Measurements from ENCODE around the gene ORM1.
"Not testable (repeated sequence)": the region's sequence is repeated elsewhere in the genome, so short reads cannot be mapped to it uniquely, and the experiment has no call there.

The ORM1 gene

GRCh38 chr9:114322831-114323531 lies at the start of gene ORM1:
Gene ORM1, plus strand, starts transcription at chr9:114323098. Its CDS starts 36 bp downstream, at chr9:114323134.
- not testable (repeated sequence) for H3K27me3 ChIP-seq (ENCODE audit: control insufficient read depth, insufficient read depth, low read length); H3K4me1 ChIP-seq (ENCODE audit: control insufficient read depth, insufficient read depth, low read length); H3K27ac ChIP-seq (ENCODE audit: low read length); H3K9me3 ChIP-seq (ENCODE audit: control insufficient read depth, insufficient read depth, low read length); H3K4me3 ChIP-seq (ENCODE audit: low read length); H3K36me3 ChIP-seq (ENCODE audit: control insufficient read depth, insufficient read depth, low read length); DNase-seq (ENCODE audit: low read depth, low spot score)
- WGBS (ENCODE audit: insufficient coverage, insufficient read length): no CpG with 5 or more reads among the region's 15 CpGs

GRCh38 chr9:114273461-114273881 lies 49.4 kb upstream of the ORM1 start:
- no peaks in the 10 kb centered on the region for H3K36me3 ChIP-seq (ENCODE audit: control insufficient read depth, insufficient read depth, low read length)
- no peaks in the 10 kb centered on the region for H3K9me3 ChIP-seq (ENCODE audit: control insufficient read depth, insufficient read depth, low read length)
- DNase-seq (ENCODE audit: low read depth, low spot score): no peak
- H3K4me3 ChIP-seq (ENCODE audit: low read length): no peak overlapping the region
- no peak overlapping the region for H3K27ac ChIP-seq (ENCODE audit: low read length)
- WGBS (ENCODE audit: insufficient coverage, insufficient read length): no CpG with 5 or more reads among the region's 7 CpGs
- no peaks in the 10 kb centered on the region for H3K27me3 ChIP-seq (ENCODE audit: control insufficient read depth, insufficient read depth, low read length)
- no peaks in the 10 kb centered on the region for H3K4me1 ChIP-seq (ENCODE audit: control insufficient read depth, insufficient read depth, low read length)

GRCh38 chr9:114274217-114274616 lies 48.7 kb upstream of the ORM1 start:
- no peak for DNase-seq (ENCODE audit: low read depth, low spot score)
- no peaks in the 10 kb centered on the region for H3K36me3 ChIP-seq (ENCODE audit: control insufficient read depth, insufficient read depth, low read length)
- no peaks in the 10 kb centered on the region for H3K4me1 ChIP-seq (ENCODE audit: control insufficient read depth, insufficient read depth, low read length)
- H3K9me3 ChIP-seq (ENCODE audit: control insufficient read depth, insufficient read depth, low read length): no peaks in the 10 kb centered on the region
- H3K4me3 ChIP-seq (ENCODE audit: low read length): no peak overlapping the region
- no peaks in the 10 kb centered on the region for H3K27me3 ChIP-seq (ENCODE audit: control insufficient read depth, insufficient read depth, low read length)
- no peak overlapping the region for H3K27ac ChIP-seq (ENCODE audit: low read length)
- WGBS (ENCODE audit: insufficient coverage, insufficient read length): no CpG with 5 or more reads among the region's 5 CpGs

- no peak overlapping the region for H3K27ac ChIP-seq (ENCODE audit: low read length)
- no peaks in the 10 kb centered on the region for H3K27me3 ChIP-seq (ENCODE audit: control insufficient read depth, insufficient read depth, low read length)
- no CpG with 5 or more reads among the region's 15 CpGs for WGBS (ENCODE audit: insufficient coverage, insufficient read length)
- H3K9me3 ChIP-seq (ENCODE audit: control insufficient read depth, insufficient read depth, low read length): no peaks in the 10 kb centered on the region
- DNase-seq (ENCODE audit: low read depth, low spot score): no peak
- no peaks in the 10 kb centered on the region for H3K4me1 ChIP-seq (ENCODE audit: control insufficient read depth, insufficient read depth, low read length)
- H3K4me3 ChIP-seq (ENCODE audit: low read length): no peak overlapping the region
- no peaks in the 10 kb centered on the region for H3K36me3 ChIP-seq (ENCODE audit: control insufficient read depth, insufficient read depth, low read length)
Observed at GRCh38 chr9:114275246-114276004, 47.5 kb upstream of the ORM1 start.

- no CpG with 5 or more reads among the region's 18 CpGs for WGBS (ENCODE audit: insufficient coverage, insufficient read length)
- Histone ChIP-seq H3K36me3 (ENCODE audit: control insufficient read depth, insufficient read depth, low read length) (no peaks in the 10 kb centered on the region), H3K27me3 (ENCODE audit: control insufficient read depth, insufficient read depth, low read length) (no peaks in the 10 kb centered on the region), H3K4me3 (ENCODE audit: low read length) (no peak overlapping the region), H3K9me3 (ENCODE audit: control insufficient read depth, insufficient read depth, low read length) (no peaks in the 10 kb centered on the region), H3K27ac (ENCODE audit: low read length) (no peak overlapping the region), H3K4me1 (ENCODE audit: control insufficient read depth, insufficient read depth, low read length) (no peaks in the 10 kb centered on the region)
- no peak for DNase-seq (ENCODE audit: low read depth, low spot score)
Observed at GRCh38 chr9:114276908-114277821, 45.7 kb upstream of the ORM1 start.

- H3K4me1 ChIP-seq (ENCODE audit: control insufficient read depth, insufficient read depth, low read length): no peaks in the 10 kb centered on the region
- no peak overlapping the region for H3K4me3 ChIP-seq (ENCODE audit: low read length)
- no peak overlapping the region for H3K27ac ChIP-seq (ENCODE audit: low read length)
- DNase-seq (ENCODE audit: low read depth, low spot score): no peak
- H3K36me3 ChIP-seq (ENCODE audit: control insufficient read depth, insufficient read depth, low read length): no peaks in the 10 kb centered on the region
- WGBS (ENCODE audit: insufficient coverage, insufficient read length): no CpG with 5 or more reads among the region's 3 CpGs
- no peaks in the 10 kb centered on the region for H3K9me3 ChIP-seq (ENCODE audit: control insufficient read depth, insufficient read depth, low read length)
- no peaks in the 10 kb centered on the region for H3K27me3 ChIP-seq (ENCODE audit: control insufficient read depth, insufficient read depth, low read length)
Observed at GRCh38 chr9:114278356-114278755, 44.5 kb upstream of the ORM1 start.

- Histone ChIP-seq H3K27me3 (ENCODE audit: control insufficient read depth, insufficient read depth, low read length) (no peaks in the 10 kb centered on the region), H3K36me3 (ENCODE audit: control insufficient read depth, insufficient read depth, low read length) (no peaks in the 10 kb centered on the region)
Observed at GRCh38 chr9:114278881-114279570, 43.9 kb upstream of the ORM1 start.

GRCh38 chr9:114279693-114280092 lies 43.2 kb upstream of the ORM1 start:
- no peaks in the 10 kb centered on the region for H3K9me3 ChIP-seq (ENCODE audit: control insufficient read depth, insufficient read depth, low read length)
- no peaks in the 10 kb centered on the region for H3K27me3 ChIP-seq (ENCODE audit: control insufficient read depth, insufficient read depth, low read length)
- H3K4me3 ChIP-seq (ENCODE audit: low read length): no peak overlapping the region
- no peak overlapping the region for H3K27ac ChIP-seq (ENCODE audit: low read length)
- H3K4me1 ChIP-seq (ENCODE audit: control insufficient read depth, insufficient read depth, low read length): no peaks in the 10 kb centered on the region
- no peaks in the 10 kb centered on the region for H3K36me3 ChIP-seq (ENCODE audit: control insufficient read depth, insufficient read depth, low read length)
- no CpG with 5 or more reads among the region's 3 CpGs for WGBS (ENCODE audit: insufficient coverage, insufficient read length)
- DNase-seq (ENCODE audit: low read depth, low spot score): no peak

More at GRCh38 chr9:114278881-114279570, 43.9 kb upstream of the ORM1 start:
- Histone ChIP-seq H3K4me3 (ENCODE audit: low read length) (no peak overlapping the region), H3K4me1 (ENCODE audit: control insufficient read depth, insufficient read depth, low read length) (no peaks in the 10 kb centered on the region), H3K9me3 (ENCODE audit: control insufficient read depth, insufficient read depth, low read length) (no peaks in the 10 kb centered on the region), H3K27ac (ENCODE audit: low read length) (no peak overlapping the region)
- WGBS (ENCODE audit: insufficient coverage, insufficient read length): no CpG with 5 or more reads among the region's 14 CpGs
- DNase-seq (ENCODE audit: low read depth, low spot score): no peak

GRCh38 chr9:114280636-114281472 lies 42.0 kb upstream of the ORM1 start:
- H3K4me3 ChIP-seq (ENCODE audit: low read length): no peak overlapping the region
- H3K9me3 ChIP-seq (ENCODE audit: control insufficient read depth, insufficient read depth, low read length): no peaks in the 10 kb centered on the region
- no peaks in the 10 kb centered on the region for H3K4me1 ChIP-seq (ENCODE audit: control insufficient read depth, insufficient read depth, low read length)
- no peak overlapping the region for H3K27ac ChIP-seq (ENCODE audit: low read length)
- H3K27me3 ChIP-seq (ENCODE audit: control insufficient read depth, insufficient read depth, low read length): no peaks in the 10 kb centered on the region
- H3K36me3 ChIP-seq (ENCODE audit: control insufficient read depth, insufficient read depth, low read length): no peaks in the 10 kb centered on the region
- DNase-seq (ENCODE audit: low read depth, low spot score): no peak
- no CpG with 5 or more reads among the region's 8 CpGs for WGBS (ENCODE audit: insufficient coverage, insufficient read length)

All from iPS DF 6.9 (cell line).